ENCODE measurements around the gene CEMP1. TPM values are rescaled to one million over a fixed set of nuclear protein-coding genes. Genes with fewer than 3 reads are reported as not detected.

The CEMP1 gene
- total RNA-seq, 1 donor from 2014 or later, result not detected

- DNase-seq, result no peak
These were observed 47.0 kb downstream of the CEMP1 start for GRCh38 chr16:2483939-2484897.

DNA sequence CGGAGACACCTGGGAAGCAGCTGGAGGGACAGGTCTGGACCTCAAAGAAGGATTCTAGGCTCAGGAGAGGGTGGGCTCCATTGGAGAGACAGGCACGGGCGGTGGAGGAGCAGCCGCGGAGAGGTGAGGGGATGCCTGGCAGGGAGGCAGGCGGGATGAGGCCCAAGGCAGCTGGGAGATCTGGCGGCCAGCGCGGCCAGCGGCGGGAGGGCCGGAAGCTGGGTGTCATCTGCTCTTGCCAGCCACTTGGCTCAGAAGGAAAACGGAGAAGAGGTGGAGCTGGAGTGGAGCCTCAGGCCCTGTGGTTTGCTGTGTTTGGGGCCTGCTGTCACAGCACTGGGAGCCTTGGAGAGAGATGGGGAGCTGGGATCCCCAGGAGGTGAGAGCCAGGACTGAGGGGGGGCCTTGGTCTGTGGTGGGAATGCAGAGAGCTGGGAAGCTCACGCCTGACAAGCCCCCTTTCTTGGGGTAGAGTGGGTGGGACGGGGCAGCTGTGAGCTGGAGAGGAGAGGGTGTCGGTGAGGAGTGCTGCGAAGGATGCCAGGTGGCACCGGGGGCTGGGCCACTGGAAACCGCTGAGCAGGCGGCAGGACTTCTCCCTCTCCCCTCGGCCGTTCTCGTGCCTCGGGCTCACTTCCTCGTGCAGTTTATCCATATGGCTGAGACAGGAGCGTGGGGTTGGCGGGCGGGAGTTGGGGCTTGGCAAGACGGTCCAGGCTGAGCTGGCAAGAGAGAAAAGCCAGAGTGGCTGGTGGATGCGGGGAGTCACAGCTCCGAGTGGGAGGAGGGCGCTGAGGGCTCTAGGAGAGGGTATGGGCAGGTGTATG is 48.3 kb downstream of the CEMP1 start:
- no peak for DNase-seq

GRCh38 chr16:2482249-2482648 is 49.0 kb downstream of the CEMP1 start:
- DNase-seq, result no peak

GRCh38 chr16:2481676-2482075 is 49.5 kb downstream of the CEMP1 start:
- DNase-seq, result no peak

GRCh38 chr16:2480948-2481347 is 50.3 kb downstream of the CEMP1 start:
- DNase-seq, result no peak

Other genes with a start within 250 kb of the CEMP1 start
- 29.1 and 66.9 TPM in 2 replicates for gene ABCA3, start 190.7 kb downstream of the CEMP1 start, total RNA-seq
- gene CCNF, start 102.0 kb downstream of the CEMP1 start, total RNA-seq, result 22.3 and 53.1 TPM in 2 replicates
- 6.3 and 7.0 TPM in 2 replicates for gene TEDC2, start 71.3 kb downstream of the CEMP1 start, total RNA-seq
- gene NTN3, start 60.1 kb downstream of the CEMP1 start, total RNA-seq, result not detected in 2 replicates
- gene TBC1D24, start 56.3 kb downstream of the CEMP1 start, total RNA-seq, result 15.3 and 18.1 TPM in 2 replicates
- gene ATP6V0C, start 17.5 kb downstream of the CEMP1 start, total RNA-seq, result 8.2 and 14.9 TPM in 2 replicates
- 37.6 and 59.2 TPM in 2 replicates for gene AMDHD2, start 11.0 kb downstream of the CEMP1 start, total RNA-seq
- gene PDPK1, start 6.6 kb upstream of the CEMP1 start, total RNA-seq, result 17.9 and 25.9 TPM in 2 replicates
- gene KCTD5, start 151.1 kb upstream of the CEMP1 start, total RNA-seq, result 25.2 and 27.6 TPM in 2 replicates
- 0.09 and 0.51 TPM in 2 replicates for gene PRSS27, start 188.8 kb upstream of the CEMP1 start, total RNA-seq
- 59.5 and 66.2 TPM in 2 replicates for gene SRRM2, start 221.2 kb upstream of the CEMP1 start, total RNA-seq
- 132 and 314 TPM in 2 replicates for gene ELOB, start 245.9 kb upstream of the CEMP1 start, total RNA-seq